HG03354 (cell line): Measurements from ENCODE around the gene NOXA1.
"Not testable (repeated sequence)": the region's sequence is repeated elsewhere in the genome, so short reads cannot be mapped to it uniquely, and the experiment has no call there.

Experiments used
- ATAC-seq: cut with Tn5 transposase; IDR thresholded peaks from one replicate; pipeline ENCODE4 v1.9.1; 2021; ENCODE audit warnings: mild to moderate bottlenecking; ENCODE audit not compliant: unreplicated experiment, poor library complexity, severe bottlenecking

The NOXA1 gene, protein sequence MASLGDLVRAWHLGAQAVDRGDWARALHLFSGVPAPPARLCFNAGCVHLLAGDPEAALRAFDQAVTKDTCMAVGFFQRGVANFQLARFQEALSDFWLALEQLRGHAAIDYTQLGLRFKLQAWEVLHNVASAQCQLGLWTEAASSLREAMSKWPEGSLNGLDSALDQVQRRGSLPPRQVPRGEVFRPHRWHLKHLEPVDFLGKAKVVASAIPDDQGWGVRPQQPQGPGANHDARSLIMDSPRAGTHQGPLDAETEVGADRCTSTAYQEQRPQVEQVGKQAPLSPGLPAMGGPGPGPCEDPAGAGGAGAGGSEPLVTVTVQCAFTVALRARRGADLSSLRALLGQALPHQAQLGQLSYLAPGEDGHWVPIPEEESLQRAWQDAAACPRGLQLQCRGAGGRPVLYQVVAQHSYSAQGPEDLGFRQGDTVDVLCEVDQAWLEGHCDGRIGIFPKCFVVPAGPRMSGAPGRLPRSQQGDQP

DNA sequence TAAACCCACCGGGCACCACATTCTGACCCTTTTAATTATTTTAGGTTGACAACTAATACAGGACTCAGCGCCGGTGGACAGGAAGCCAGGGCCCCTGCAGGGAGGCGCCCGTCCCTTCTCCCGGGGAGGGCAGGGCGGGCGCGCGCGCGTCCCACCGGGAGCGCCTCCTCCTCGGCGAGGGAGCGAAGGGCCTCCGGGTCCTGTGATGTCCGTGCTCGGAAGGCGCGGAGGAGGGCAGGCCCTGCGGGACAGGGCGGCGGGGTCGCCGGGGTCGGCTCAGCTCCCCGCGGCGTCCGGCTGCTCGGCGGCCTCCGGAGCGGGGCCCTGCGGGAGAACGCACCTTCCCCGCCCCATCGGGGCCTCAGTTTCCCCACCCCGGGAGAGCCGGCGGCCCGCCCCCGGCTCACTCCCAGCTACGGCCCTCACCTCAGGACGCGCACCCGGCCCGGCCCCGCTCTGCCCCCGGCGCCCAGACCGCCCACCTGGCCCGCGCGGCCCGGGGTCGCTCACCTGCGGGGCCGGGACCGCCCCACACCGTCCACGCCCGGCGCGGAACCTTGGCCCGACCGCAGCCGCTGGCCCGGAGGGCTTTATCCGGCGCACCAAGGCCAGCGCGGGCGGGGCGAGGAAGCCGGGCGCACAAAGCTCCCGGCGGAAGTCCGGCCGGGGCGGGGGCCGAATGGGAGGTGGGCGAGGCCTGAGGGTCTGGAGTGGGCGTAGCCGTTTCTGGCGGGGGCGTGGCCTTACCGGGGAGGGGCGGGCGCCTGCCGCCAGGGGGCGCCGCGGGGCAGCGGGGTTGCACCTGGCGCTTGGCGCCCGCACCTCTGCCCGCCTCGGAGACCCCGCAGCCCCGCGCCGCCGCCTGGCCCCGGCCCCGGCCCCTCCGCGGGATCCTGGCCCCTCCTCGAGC is at the start of gene NOXA1, which contains the start of gene EXD3:
Gene NOXA1 (plus strand): TSS at position 790 of the 910 bp plus-strand sequence. CDS start 137 bp downstream, outside the sequence.
Gene EXD3 (minus strand): TSS at position 559 of the 910 bp plus-strand sequence. CDS start 27,805 bp downstream, outside the sequence.
- ATAC-seq = peak; percentile 91

DNA sequence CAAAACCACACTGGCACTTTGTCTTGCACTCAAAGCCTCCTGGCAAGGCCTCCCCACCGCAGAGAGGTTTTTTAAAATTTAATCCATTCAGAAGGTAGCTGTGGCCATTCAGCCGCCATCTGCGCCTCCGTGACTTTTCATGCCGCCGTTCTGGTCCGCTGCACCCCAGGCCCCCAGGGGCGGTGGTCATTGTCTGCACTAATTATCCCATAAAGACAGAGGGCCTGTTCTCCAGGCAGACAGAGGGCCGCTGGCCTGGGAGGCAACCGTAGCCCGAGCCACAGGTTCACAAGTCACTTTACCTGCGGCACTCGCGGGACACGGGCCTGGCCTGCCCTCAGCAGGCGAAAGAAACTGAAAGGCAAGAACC is 49.6 kb upstream of the NOXA1 start:
- ATAC-seq = no peak

DNA sequence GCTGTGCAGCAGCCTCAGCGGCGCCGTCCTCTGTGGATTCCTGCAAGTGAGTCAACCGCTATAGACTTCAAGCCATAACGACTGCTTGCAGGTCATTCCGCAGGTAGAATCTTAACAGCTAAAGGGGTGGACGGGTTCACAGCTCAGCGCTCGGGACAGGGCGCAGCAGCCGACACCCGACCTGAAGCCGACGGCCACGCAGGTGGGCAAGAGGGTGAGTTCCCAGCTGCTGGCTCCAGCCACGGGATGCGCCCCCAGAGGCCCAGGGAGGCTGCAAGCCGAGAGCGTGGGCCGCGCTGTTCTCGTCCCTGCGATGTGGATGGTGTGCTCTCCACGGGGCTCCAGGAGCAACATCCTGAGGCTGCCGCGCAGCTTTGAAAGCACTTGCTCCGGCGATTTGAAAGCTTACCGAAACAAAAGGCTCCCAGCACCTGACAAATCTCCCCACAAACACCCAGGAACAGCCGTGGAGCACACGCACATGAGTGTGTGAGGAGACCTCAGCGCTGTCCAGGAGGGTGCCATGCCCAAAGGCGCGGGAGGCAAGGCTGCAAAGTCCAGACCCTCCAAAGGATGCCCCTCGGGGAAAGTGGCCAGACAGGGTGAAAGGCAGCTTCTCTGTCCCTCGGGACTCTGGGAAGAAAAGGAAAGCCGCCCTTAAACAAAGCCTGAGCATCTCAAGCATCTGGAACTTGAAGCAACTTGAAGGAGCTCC is 48.9 kb upstream of the NOXA1 start:
- ATAC-seq = no peak

DNA sequence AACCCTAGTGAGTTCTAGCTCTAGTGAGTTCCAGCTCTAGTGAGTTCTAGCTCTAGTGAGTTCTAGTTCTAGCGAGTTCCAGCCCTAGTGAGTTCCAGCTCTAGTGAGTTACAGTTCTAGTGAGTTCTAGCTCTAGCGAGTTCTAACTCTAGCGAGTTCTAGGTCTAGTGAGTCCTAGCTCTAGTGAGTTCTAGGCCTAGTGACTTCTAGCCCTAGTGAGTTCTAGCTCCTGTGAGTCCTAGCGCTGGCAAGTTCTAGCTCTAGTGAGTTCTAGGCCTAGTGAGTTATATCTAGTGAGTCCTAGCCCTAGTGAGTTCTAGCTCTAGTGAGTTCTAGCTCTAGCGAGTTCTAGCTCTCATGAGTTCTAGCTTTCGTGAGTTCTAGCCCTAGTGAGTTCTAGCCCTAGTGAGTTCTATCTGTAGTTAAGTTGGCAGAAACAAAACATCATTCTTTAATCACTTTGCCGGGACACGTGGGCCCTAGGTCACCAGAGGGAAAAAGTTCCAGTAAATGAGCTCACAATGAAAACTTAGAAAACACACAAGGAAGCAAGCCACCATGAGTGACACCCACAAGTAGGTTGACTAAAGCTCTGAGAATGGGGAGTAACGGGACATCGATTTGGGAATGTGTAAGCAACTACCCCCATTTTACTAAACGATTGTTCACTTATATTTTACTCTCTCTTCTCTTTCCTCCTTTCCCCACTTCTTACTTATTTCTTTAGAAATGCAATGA is 47.7 kb upstream of the NOXA1 start:
- no peak for ATAC-seq

DNA sequence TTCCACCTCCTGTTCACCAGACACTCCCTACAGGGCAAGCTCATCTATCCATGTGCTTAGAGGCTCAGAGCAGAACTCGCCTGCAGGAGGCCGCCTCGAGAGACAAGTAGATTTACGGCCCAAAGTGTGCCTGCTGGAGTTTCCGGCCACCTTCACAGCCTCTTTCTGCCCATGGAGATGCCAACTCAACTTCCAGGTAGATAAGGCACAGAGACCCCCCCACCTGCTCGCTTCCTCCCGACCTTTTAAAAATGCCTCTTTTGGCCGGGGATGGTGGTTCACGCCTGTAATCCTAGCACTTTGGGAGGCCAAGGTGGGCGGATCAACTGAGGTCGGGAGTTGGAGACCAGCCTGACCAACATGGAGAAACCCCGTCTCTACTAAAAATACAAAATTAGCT is 46.8 kb upstream of the NOXA1 start:
- ATAC-seq = no peak

DNA sequence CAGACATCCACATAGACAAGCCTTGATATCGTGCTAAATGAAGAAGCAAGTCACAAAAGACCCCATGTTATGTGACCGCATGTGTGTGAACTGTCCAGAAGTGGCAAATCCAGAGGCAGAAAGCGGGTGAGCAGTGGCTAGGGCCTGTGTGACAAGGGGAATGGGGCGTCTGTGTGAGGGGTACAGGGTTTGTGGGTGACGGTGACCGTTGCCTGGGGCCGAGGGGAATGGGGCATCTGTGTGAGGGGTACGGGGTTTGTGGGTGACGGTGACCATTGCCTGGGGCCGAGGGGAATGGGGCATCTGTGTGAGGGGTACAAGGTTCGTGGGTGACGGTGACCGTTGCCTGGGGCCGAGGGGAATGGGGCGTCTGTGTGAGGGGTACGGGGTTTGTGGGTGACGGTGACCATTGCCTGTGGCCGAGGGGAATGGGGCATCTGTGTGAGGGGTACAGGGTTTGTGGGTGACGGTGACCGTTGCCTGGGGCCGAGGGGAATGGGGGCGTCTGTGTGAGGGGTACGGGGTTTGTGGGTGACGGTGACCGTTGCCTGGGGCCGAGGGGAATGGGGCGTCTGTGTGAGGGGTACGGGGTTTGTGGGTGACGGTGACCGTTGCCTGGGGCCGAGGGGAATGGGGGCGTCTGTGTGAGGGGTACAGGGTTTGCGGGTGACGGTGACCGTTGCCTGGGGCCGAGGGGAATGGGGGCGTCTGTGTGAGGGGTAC is 44.3 kb upstream of the NOXA1 start:
- ATAC-seq = not testable (repeated sequence)

DNA sequence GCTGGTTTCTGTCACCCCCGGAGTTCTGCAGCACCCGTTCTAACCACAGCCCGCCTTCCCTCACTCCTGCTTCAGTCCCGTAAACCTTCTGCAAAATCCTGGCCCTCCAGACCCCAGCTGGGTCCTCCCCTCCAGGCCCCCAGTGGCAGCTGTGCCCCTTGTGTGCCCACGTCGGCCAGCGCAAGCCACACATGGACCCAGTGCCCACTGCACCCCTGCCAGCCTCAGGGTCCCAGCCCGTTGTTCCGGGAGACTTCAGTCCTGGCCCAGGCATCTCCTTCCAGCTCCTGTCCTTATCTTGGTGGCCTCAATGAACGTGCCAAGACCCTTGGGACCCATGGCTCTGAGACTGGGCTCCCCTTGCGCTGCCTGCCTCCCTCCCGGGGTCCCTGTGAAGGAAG is 43.4 kb upstream of the NOXA1 start:
- ATAC-seq = no peak

DNA sequence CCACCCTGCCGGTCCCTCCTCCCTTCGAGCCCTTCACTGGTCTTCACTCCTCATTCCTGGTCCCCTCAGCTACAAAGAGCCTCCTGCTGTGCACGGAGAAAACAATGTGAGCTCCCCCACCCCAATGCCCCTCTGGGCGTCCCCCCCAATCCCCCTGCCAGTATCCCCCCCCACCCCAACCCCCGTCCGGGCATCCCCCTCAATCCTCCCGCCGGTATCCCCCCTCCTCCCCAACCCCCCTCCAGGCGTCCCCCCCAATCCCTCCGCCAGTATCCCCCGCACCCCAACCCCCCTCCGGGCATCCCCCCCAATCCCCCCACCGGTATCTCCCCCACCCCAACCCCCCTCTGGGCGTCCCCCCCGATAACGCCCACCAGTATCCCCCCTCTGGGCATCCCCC is 43.0 kb upstream of the NOXA1 start:
- ATAC-seq = no peak

DNA sequence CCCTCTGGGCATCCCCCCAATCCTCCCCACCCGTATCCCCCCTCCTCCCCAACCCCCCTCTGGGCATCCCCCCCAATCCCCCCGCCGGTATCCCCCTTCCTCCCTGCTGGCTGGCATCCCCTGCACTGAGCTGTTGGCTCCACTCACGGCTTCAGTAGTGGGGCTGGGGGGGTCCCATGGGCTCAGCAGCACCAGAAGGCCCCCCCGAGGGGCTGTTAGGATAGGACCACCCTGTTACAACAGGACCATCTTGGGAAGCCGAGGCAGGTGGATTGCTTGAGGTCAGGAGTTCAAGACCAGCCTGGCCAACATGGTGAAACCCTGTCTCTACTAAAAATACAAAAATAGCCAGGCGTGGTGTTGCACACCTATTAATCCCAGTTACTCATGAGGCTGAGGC is 42.6 kb upstream of the NOXA1 start:
- ATAC-seq = no peak

DNA sequence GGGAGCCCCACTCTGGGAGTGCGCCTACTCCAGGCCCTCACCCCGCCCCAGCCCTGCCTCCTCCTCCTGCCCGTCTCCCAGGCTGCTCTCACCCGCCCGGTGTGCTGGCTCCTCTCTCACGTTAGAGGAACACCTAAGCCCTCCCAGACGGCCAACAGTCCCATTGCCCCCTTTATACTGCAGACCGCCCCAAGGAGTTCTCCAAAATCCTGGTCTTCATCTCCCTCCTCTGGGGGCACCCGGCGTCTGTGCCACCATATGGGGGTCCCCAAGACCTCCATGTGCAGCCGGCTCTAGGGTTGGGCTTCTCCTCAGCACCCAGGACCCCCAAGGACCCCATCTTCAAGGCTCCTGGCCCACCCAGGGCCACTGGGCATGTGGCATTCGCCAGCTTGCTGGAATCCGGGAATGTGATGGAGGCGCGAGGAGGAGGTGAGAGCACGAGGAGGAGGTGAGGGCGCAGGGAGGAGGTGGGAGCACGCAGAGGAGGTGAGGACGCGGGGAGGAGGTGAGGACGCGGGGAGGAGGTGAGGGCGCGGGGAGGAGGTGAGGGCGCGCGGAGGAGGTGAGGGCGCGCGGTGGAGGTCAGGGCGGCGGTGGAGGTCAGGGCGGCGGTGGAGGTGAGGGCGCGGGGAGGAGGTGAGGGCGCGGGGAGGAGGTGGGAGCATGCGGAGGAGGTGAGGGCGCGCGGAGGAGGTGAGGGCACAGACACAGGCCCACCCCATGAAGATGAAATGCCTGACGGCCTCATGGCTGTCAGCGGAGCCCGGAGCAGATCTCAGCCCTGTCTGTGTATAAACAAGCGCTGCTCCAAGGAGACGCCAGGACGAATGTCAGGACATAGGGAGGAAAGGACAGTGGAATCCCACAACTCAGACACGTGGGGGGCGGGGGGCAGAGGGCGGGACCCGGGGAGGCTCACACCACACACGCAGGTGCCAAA is 41.4 kb upstream of the NOXA1 start:
- no peak for ATAC-seq

DNA sequence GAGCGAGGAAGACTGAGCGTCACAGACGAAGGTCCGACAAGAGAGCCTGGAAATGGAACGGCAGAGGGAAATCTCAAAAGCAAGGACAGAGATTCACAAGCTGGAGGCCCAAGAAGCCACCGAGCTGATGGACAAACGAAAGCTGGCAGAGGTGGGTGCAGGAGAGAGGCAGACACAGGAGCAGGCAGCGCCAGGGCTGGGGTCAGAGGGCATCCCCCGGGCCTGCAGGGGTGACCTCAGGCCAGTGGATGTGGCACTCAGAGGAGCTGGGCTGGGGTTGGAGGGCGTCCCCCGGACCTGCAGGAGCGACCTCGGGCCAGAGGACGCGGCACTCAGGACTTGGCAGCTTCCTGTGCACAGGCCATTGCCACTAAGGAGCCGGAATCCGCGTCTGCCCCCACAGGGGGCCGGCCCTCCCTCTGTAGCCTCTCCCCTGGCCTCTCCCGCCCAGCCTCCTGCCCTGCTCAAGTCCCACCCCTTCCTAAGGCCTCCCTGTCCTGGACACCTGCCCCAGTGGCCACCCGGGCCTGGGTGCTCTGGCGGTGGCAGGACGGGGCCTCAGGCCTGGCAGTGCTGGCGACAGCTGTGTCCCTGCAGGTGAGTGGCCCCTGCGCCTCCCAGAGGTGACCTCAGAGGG is 40.6 kb upstream of the NOXA1 start:
- no peak for ATAC-seq

DNA sequence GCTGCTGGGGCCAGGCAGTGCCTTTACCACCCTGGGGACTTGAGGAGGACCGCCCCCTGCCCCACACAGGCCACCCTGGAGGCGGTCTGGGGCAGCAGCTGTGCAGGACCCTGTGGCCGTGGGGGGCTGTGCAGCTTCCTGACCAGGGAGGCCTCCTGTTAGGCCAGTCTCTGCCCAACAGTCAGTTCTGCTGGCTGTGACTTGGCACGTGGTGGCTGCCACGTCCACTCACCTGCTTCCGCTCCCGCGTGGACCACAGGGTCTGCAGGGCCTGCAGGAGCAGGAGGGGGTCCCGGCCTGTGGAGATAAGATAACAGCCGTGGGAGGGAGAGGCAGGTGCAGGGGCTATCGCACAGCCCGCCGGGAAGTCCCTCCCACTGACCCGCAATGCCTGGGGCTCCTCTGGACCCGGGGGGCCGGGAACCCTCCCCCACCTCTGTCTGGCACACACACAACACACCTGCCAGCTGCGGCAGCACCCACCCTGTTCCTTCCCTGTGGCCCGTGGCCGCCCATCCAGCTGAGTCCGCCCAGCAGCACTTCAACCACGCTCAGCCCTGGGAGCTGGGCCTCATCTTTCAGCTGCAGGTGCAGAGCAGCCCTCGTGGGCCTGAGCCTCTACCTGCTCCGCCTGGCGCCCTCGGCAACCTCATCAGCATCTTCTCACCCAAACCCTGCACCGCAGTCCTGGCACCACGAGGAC is 40.0 kb upstream of the NOXA1 start:
- ATAC-seq = no peak

DNA sequence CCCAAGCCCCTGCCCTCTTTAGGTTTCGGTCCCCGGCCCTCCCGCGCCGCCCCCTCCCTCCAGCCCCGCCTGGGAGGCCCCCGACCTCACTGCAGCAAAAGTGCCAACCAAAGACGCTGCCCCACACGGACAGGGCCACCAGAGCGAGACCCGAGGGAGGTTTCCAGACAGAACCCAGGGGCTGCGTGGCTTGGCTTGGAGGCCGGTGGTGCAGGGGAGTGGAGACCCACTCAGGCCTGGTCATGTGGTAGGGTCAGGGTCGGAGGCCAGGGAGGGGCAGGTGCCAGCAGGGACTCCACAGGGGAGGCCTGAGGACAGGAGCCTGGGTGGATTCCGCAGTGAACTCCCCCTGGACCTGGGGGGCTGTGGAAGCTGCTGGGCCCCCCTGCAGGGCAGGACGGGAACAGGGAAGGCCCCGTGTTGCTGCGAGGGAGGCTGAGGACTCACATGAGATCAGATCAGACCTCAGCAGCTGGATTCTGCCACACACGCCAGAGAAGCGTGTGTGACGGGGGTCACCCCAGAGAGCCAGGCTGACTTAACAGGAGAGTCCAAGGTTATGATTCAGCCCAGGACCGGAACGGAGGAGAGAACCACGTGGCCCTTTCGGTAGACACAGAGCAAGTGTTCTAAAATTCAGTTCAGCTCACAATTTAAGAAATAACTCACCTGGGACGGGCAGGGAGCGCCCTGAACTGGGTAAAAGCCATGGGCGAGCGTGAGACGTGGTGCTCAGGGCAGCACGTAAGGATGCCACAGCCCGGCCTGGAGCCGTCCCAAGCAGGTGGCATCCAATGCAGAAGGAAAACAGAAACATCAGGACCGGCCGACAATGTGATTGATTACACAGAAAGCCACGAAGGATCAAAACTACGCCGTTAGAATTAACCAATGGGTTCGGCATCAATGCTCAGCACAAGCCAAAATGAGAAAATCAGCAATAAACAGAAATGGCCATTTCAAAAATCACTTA is 39.1 kb upstream of the NOXA1 start:
- no peak for ATAC-seq

DNA sequence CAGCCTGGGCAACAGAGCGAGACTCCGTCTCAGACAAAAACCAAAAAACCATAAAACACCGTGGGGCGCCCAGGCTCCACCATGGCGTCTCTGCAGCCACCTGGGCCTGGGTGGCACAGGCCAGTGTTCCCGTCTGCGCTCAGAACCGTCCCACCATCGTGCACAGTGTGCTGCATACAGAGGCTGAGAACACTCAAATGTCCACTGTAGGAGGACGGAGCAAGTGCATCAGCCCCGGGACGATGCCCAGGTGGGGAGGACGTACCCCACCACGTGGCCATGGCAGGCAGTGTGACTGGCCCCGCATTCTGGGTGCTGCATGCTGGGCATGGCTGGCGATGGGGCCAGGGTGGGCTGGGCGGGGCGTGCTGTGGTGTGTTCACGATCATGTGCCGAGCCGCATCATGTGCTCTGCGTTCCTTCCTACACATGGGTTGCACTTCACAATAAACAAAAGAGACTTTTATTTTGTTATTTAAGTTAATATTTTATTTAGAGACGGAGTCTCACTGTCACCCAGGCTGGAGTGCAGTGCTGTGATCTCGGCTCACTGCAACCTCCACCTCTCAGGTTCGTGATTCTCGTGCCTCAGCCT is 38.0 kb upstream of the NOXA1 start:
- no peak for ATAC-seq

DNA sequence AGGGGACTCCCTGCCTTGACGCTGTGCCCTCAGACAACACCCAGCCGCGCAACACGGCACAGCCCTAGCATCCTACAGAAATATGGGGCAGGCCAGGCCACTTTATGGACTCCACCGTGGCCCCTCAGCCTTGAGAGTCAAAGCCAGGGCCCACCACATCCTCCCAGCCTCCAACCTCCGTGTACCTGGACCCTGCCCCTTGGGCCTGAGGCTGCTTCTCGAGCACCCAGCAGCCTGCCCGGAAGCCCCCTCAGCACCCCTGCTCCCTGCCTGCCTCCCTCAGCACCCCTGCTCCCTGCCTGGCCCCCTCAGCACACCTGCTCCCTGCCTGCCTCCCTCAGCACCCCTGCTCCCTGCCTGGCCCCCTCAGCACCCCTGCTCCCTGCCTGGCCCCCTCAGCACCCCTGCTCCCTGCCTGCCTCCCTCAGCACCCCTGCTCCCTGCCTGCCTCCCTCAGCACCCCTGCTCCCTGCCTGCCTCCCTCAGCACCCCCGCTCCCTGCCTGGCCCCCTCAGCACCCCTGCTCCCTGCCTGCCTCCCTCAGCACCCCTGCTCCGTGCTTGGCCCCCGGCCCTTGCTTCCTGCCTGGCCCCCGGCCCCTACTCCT is 36.6 kb upstream of the NOXA1 start:
- not testable (repeated sequence) for ATAC-seq
